ENCODE measurements around the gene MBD3L2B.

- no peak for TF ChIP-seq ZNF274 (IDR thresholded peaks at IDR 0.05; ENCODE audit: low read depth, low read length)
- TF ChIP-seq YY1 (IDR thresholded peaks at IDR 0.05; ENCODE audit: insufficient read depth, insufficient read length), result no peak
Observed at GRCh38 chr19:7069042-7069903, 48.0 kb upstream of the MBD3L2B start, which contains the start of gene ZNF557.
